Testis (tissue), 2 donors: Measurements from ENCODE around the gene HECTD4.

Experiments used
- CTCF ChIP-seq, 3 experiments: fragments of 450-650 bp in 2 of 3; fragments of 200-600 bp in 1 of 3; sonication (generic) in 1 of 3; IDR thresholded peaks; one replicate each; pipeline ENCODE4 v1.5.1; 2016 to 2019; ENCODE audit warnings: antibody characterized with exemption in 3 of 3, mild to moderate bottlenecking in 2 of 3, moderate library complexity in 1 of 3
- POLR2A ChIP-seq: fragments of 450-650 bp; IDR thresholded peaks from one replicate; pipeline ENCODE4 v1.6.1; 2017; ENCODE audit warnings: antibody characterized with exemption, mild to moderate bottlenecking, moderate library complexity

- TF ChIP-seq CTCF (IDR thresholded peaks at IDR 0.05) (no peak), POLR2A (no peak)
Measured at GRCh38 chr12:112184056-112184887, 198.0 kb downstream of the HECTD4 start.
